GM12878 (cell line): Measurements from ENCODE around the gene BEST4. TPM values are rescaled to one million over a fixed set of nuclear protein-coding genes. Genes with fewer than 3 reads are reported as not detected.

Experiments used
- ATAC-seq: fragments of 200-7000 bp; cut with Tn5 transposase; 3 replicates; pipeline ENCODE4 v1.9.1; 2020; ENCODE audit warnings: mild to moderate bottlenecking, moderate library complexity
- BruUV-seq: library from RNA; stranded (reverse); fragments of 400-500 nt; replicated peaks from 2 replicates; lab custom pipeline; 2021; lab: Mats Ljungman, UMichigan
- CTCF ChIA-PET: fragments of 300-600 bp; sonication (Branson Sonifier 250); formaldehyde crosslinking; extraction: SDS; loops from one replicate; lab custom pipeline; 2021; ENCODE audit warnings: inconsistent platforms; lab: Yijun Ruan, JAX
- POLR2A ChIA-PET: fragments of 350-600 bp; formaldehyde crosslinking; extraction: SDS; loops from one replicate; lab custom pipeline; 2021; ENCODE audit warnings: inconsistent platforms; lab: Charles Lee
- RAD21 ChIA-PET: fragments of 300-600 bp; sonication (Branson Sonifier 250); formaldehyde crosslinking; loops from one replicate; lab custom pipeline; 2023; ENCODE audit warnings: antibody characterized with exemption; ENCODE audit not compliant: unreplicated experiment; lab: Charles Lee
- SMC1A ChIA-PET: fragments of 300-600 bp; sonication (Branson Sonifier 250); formaldehyde crosslinking; loops from one replicate; lab custom pipeline; 2023; ENCODE audit not compliant: unreplicated experiment, uncharacterized antibody; lab: Charles Lee
- DNase-seq: peaks from one replicate; pipeline ENCODE4 v3.0.0-alpha.2; 2011; ENCODE audit warnings: low read depth, low spot score
- FAIRE-seq: peaks from 3 replicates; lab custom pipeline; 2011; peaks lifted over from hg19 to GRCh38; lab: Jason Lieb, UNC
- H2AFZ ChIP-seq: 2 replicates; pipeline ENCODE4 v1.6.0; 2011; ENCODE audit warnings: low read depth, low read length, control low read depth; ENCODE audit not compliant: control insufficient read depth
- H3K27ac ChIP-seq: 2 replicates; pipeline ENCODE4 v1.5.1; 2011; ENCODE audit warnings: control low read depth; ENCODE audit not compliant: control insufficient read depth, insufficient read depth
- H3K27me3 ChIP-seq, 2 experiments: replicated peaks in 1 of 2; 2 replicates each; pipeline versions ENCODE4 v1.6.0 to v1.6.1; 2011; ENCODE audit warnings: low read length in 1 of 2; ENCODE audit not compliant: control insufficient read depth in 2 of 2, insufficient read depth in 2 of 2
- H3K36me3 ChIP-seq, 2 experiments: 2 replicates each; pipeline ENCODE4 v1.5.1; 2011; ENCODE audit warnings: low read length in 1 of 2; ENCODE audit not compliant: control insufficient read depth in 2 of 2, insufficient read depth in 2 of 2
- H3K4me1 ChIP-seq: 2 replicates; pipeline ENCODE4 v1.6.1; 2011; ENCODE audit warnings: mild to moderate bottlenecking, low read length, moderate library complexity, mixed read lengths; ENCODE audit not compliant: control insufficient read depth, insufficient read depth
- H3K4me2 ChIP-seq: 2 replicates; pipeline ENCODE4 v1.6.0; 2011; ENCODE audit warnings: control low read depth; ENCODE audit not compliant: control insufficient read depth, insufficient read depth
- H3K4me3 ChIP-seq: fragments of 200-600 bp; sonication (generic); 2 replicates; pipeline ENCODE4 v1.5.1; 2016
- H3K79me2 ChIP-seq: 2 replicates; pipeline ENCODE4 v1.6.0; 2011; ENCODE audit warnings: low read length; ENCODE audit not compliant: control insufficient read depth, insufficient read depth
- H3K9ac ChIP-seq: 2 replicates; pipeline ENCODE4 v1.8.0; 2011; ENCODE audit warnings: low read length, control low read depth, mixed read lengths; ENCODE audit not compliant: control insufficient read depth, insufficient read depth
- H3K9me3 ChIP-seq: replicated peaks from 3 replicates; pipeline ENCODE4 v1.5.1; 2011; ENCODE audit warnings: mild to moderate bottlenecking, low read length; ENCODE audit not compliant: control insufficient read depth, insufficient read depth
- H4K20me1 ChIP-seq: 2 replicates; pipeline ENCODE4 v1.6.0; 2011; ENCODE audit not compliant: control insufficient read depth, insufficient read depth
- BHLHE40 ChIP-seq, 2 experiments: fragments of 450-650 bp in 1 of 2; IDR thresholded peaks; 2 replicates each; pipeline ENCODE4 v1.6.1; 2011 to 2017; ENCODE audit warnings: low read depth in 2 of 2, borderline replicate concordance in 1 of 2, improper control_type of control experiment in 1 of 2, low read length in 1 of 2, mild to moderate bottlenecking in 1 of 2
- ESRRA ChIP-seq: IDR thresholded peaks from 2 replicates; pipeline ENCODE4 v1.6.1; 2012; ENCODE audit warnings: mild to moderate bottlenecking, low read length, improper control_type of control experiment
- NFIC ChIP-seq: IDR thresholded peaks from 2 replicates; pipeline ENCODE4 v1.6.1; 2012; ENCODE audit warnings: low read depth, mild to moderate bottlenecking, inconsistent platforms, low read length, moderate library complexity
- NR2C1 ChIP-seq: fragments of 450-650 bp; IDR thresholded peaks from 2 replicates; pipeline ENCODE4 v1.6.1; 2017; ENCODE audit warnings: antibody characterized with exemption, mild to moderate bottlenecking, moderate library complexity
- POLR2AphosphoS2 ChIP-seq: IDR thresholded peaks from 2 replicates; pipeline ENCODE4 v1.6.1; 2011; ENCODE audit warnings: low read depth, mild to moderate bottlenecking, low read length, improper control_type of control experiment, moderate library complexity
- RB1 ChIP-seq: fragments of 450-650 bp; formaldehyde crosslinking; IDR thresholded peaks from 2 replicates; pipeline ENCODE4 v1.6.1; 2017; ENCODE audit warnings: mild to moderate bottlenecking, borderline replicate concordance
- YBX1 ChIP-seq: fragments of 450-650 bp; IDR thresholded peaks from 2 replicates; pipeline ENCODE4 v1.6.1; 2016; ENCODE audit warnings: antibody characterized with exemption
- ZSCAN29 ChIP-seq: fragments of 450-650 bp; IDR thresholded peaks from 2 replicates; pipeline ENCODE4 v1.6.1; 2017; ENCODE audit warnings: mild to moderate bottlenecking, moderate library complexity
- WGBS: methylation state at CpG from one replicate; pipeline ENCODE4 v1.1.6; 2016; ENCODE audit warnings: low lambda C conversion rate; ENCODE audit not compliant: insufficient replicate concordance, insufficient coverage; ENCODE audit errors: missing lambda C conversion rate; 5-methylcytosine and 5-hydroxymethylcytosine counted together
- in situ Hi-C: fragments of 300-500 bp; cut with MboI; formaldehyde crosslinking; loops from 9 replicates; pipeline ENCODE4 v1.14.3; 2018; ENCODE audit warnings: mixed read lengths
- intact Hi-C: fragments of 100-400 bp; cut with micrococcal nuclease; formaldehyde crosslinking; loops from one replicate; pipeline ENCODE4 v1.14.2; 2022; ENCODE audit not compliant: unreplicated experiment
- polyA plus RNA-seq, 11 experiments: library from polyadenylated mRNA; depleted of rRNA in 4 of 11; unstranded in 6 of 11; stranded (reverse) in 5 of 11; fragments of >200 nt; fragmentation: Nextera tagmentation in 4 of 11; fragmentation: Illumina TruSeq in 1 of 11; extraction: Ambion mirVana in 4 of 11; extraction: Trizol in 1 of 11; gene quantifications; 1 replicate in 1 of 11; 2 replicates in 10 of 11; pipeline versions ENCODE4 v1.2.1 to v1.2.3, GENCODE V29; 2011 to 2016; ENCODE audit warnings: inconsistent platforms in 2 of 11, missing spikeins in 2 of 11, low read depth in 1 of 11
- total RNA-seq, 4 experiments: library from RNA; depleted of rRNA in 3 of 4; stranded (reverse); fragments of >200 nt in 3 of 4; fragmentation: Illumina TruSeq in 1 of 4; extraction: Trizol in 1 of 4; gene quantifications; 2 replicates each; pipeline versions ENCODE4 v1.2.1 to v1.2.3, GENCODE V29; 2013 to 2021
- TF ChIP-seq, protein P1 (sequence below): fragments of 450-650 bp; IDR thresholded peaks from 2 replicates; pipeline ENCODE4 v1.6.1; 2017; ENCODE audit warnings: mild to moderate bottlenecking, low read depth, inconsistent platforms; ENCODE audit not compliant: poor library complexity, severe bottlenecking
- TF ChIP-seq, protein P2 (sequence below): IDR thresholded peaks from 2 replicates; pipeline ENCODE4 v1.6.1; 2011; ENCODE audit warnings: borderline replicate concordance, low read depth, mild to moderate bottlenecking, moderate library complexity, mixed read lengths, low read length; ENCODE audit not compliant: insufficient read depth; ENCODE audit errors: extremely low read length
- TF ChIP-seq, protein P3 (sequence below): IDR thresholded peaks from 2 replicates; pipeline ENCODE4 v1.6.1; 2012; ENCODE audit warnings: improper control_type of control experiment, low read depth, low read length; ENCODE audit not compliant: insufficient replicate concordance
- TF ChIP-seq, protein P4 (sequence below): fragments of 450-650 bp; IDR thresholded peaks from 2 replicates; pipeline ENCODE4 v1.6.1; 2014; ENCODE audit warnings: mild to moderate bottlenecking

Gene BEST4
- total and polyA plus RNA-seq, 10 of the 15 experiments (the other 5 are each of a cell fraction or from before 2014, with no cell fraction given), result 0.06 to 1.3 (median 0.42) TPM

DNA sequence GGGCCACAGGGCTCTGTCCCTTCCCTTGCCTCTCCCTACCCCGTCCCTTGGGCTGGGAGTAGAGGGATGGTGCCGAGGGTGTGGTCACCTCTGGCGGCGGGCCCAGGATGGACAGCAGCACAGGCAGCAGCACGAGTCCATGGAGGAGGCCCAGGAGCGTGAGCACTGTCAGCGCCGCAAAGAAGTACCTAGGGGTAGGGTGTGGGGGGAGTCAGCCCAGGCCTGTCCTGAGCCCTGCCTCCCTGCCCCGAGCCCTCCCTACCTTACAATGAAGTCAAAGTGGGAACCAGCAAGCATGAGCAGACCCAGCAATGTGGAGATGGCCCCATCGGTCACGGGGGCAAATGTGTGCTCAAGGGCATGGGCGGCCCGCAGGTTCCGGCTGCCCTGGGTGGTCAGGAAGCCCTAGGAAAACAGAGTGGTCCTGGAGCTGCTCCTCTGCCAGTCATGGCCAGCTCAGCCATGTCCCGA lies 35.0 kb upstream of the BEST4 start (continued):
- TF ChIP-seq, protein P1, sequence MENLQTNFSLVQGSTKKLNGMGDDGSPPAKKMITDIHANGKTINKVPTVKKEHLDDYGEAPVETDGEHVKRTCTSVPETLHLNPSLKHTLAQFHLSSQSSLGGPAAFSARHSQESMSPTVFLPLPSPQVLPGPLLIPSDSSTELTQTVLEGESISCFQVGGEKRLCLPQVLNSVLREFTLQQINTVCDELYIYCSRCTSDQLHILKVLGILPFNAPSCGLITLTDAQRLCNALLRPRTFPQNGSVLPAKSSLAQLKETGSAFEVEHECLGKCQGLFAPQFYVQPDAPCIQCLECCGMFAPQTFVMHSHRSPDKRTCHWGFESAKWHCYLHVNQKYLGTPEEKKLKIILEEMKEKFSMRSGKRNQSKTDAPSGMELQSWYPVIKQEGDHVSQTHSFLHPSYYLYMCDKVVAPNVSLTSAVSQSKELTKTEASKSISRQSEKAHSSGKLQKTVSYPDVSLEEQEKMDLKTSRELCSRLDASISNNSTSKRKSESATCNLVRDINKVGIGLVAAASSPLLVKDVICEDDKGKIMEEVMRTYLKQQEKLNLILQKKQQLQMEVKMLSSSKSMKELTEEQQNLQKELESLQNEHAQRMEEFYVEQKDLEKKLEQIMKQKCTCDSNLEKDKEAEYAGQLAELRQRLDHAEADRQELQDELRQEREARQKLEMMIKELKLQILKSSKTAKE, result no peak
- TF ChIP-seq NFIC (no peak), RB1 (no peak), ESRRA (no peak)

DNA sequence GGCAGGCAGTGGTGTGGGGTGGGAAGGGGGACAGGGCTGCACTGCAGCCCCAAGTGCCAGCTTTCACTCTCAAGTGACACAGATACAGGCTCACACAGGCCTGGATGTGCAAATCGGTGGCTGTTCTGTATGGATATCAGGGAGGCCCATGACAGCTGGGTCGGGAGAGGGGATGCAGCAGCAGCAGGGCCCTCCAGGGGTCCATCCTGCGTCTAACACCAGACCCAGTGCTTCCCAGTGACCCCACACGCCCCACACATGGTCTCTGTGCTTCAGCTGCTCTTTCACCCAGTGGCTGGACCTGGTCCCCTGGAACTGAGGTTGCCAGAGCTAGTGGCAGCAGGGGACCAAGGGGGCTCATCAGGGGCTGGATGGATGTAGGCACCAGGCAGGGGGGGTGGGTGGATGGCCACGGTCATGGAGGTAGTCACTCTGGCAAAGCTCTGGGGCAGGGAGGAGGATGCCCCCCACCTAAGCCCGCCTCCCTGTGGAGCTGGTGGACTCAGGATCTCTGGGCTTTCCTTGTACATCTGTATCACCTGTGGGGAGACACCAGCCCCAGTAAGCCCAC lies 34.2 kb upstream of the BEST4 start:
- no peaks in the 10 kb centered on the region for H3K9me3 ChIP-seq
- no peaks in the 10 kb centered on the region for H3K36me3 ChIP-seq
- DNase-seq, result no peak
- H4K20me1 ChIP-seq, result no peaks in the 10 kb centered on the region
- no peak overlapping the region for H3K27ac ChIP-seq
- ChIA-PET RAD21 (interaction anchor here (1.1 to 2.1 kb wide), 7 partner anchors 8 to 481 kb away, joined by 3 to 10 read pairs (median 4); partner anchors contain the start of genes HECTD3, PLK3 and UROD), POLR2A (interaction anchor here (0.5 to 5.9 kb wide), 9 partner anchors 8 to 670 kb away, joined by 3 to 56 read pairs (median 5); partner anchors contain the start of genes BTBD19, HECTD3 and PLK3), CTCF (interaction anchor here (0.8 to 3.6 kb wide), 10 partner anchors 8 to 93 kb away, joined by 3 to 21 read pairs (median 4); partner anchors contain the start of gene PLK3), SMC1A (interaction anchor here (0.9 to 5.9 kb wide), 7 partner anchors 9 to 31 kb away, joined by 3 to 52 read pairs (median 5); partner anchors contain the start of genes BTBD19, DYNLT4 and PLK3)
- 38% methylated on average over 6 of the region's 6 CpGs for WGBS
- no peak overlapping the region for H3K9ac ChIP-seq
- peaks cover 4% of the 10 kb centered on the region for H3K4me1 ChIP-seq
- intact Hi-C loops, result no loop called here
- no peak for ATAC-seq
- no peak overlapping the region for H3K4me2 ChIP-seq
- no peaks in the 10 kb centered on the region; a peak in 1 of 4 replicates for H3K27me3 ChIP-seq
- H3K79me2 ChIP-seq, result no peaks in the 10 kb centered on the region
- FAIRE-seq, result no peak
- no peak overlapping the region for H3K4me3 ChIP-seq
- H2AFZ ChIP-seq, result no peak overlapping the region
- BruUV-seq, result no TSS peak
- in situ Hi-C loops, result no loop called here
- TF ChIP-seq POLR2AphosphoS2 (no peak), NR2C1 (no peak), ZSCAN29 (no peak), YBX1 (no peak), BHLHE40 (IDR thresholded peaks at IDR 0.05; ENCODE audit: borderline replicate concordance in 1 of 2, low read depth in 2 of 2, low read length in 1 of 2) (no peak)
- TF ChIP-seq, protein P2, sequence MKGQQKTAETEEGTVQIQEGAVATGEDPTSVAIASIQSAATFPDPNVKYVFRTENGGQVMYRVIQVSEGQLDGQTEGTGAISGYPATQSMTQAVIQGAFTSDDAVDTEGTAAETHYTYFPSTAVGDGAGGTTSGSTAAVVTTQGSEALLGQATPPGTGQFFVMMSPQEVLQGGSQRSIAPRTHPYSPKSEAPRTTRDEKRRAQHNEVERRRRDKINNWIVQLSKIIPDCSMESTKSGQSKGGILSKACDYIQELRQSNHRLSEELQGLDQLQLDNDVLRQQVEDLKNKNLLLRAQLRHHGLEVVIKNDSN, result no peak
- TF ChIP-seq, protein P3, sequence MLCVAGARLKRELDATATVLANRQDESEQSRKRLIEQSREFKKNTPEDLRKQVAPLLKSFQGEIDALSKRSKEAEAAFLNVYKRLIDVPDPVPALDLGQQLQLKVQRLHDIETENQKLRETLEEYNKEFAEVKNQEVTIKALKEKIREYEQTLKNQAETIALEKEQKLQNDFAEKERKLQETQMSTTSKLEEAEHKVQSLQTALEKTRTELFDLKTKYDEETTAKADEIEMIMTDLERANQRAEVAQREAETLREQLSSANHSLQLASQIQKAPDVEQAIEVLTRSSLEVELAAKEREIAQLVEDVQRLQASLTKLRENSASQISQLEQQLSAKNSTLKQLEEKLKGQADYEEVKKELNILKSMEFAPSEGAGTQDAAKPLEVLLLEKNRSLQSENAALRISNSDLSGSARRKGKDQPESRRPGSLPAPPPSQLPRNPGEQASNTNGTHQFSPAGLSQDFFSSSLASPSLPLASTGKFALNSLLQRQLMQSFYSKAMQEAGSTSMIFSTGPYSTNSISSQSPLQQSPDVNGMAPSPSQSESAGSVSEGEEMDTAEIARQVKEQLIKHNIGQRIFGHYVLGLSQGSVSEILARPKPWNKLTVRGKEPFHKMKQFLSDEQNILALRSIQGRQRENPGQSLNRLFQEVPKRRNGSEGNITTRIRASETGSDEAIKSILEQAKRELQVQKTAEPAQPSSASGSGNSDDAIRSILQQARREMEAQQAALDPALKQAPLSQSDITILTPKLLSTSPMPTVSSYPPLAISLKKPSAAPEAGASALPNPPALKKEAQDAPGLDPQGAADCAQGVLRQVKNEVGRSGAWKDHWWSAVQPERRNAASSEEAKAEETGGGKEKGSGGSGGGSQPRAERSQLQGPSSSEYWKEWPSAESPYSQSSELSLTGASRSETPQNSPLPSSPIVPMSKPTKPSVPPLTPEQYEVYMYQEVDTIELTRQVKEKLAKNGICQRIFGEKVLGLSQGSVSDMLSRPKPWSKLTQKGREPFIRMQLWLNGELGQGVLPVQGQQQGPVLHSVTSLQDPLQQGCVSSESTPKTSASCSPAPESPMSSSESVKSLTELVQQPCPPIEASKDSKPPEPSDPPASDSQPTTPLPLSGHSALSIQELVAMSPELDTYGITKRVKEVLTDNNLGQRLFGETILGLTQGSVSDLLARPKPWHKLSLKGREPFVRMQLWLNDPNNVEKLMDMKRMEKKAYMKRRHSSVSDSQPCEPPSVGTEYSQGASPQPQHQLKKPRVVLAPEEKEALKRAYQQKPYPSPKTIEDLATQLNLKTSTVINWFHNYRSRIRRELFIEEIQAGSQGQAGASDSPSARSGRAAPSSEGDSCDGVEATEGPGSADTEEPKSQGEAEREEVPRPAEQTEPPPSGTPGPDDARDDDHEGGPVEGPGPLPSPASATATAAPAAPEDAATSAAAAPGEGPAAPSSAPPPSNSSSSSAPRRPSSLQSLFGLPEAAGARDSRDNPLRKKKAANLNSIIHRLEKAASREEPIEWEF, result no peak
- TF ChIP-seq, protein P4, sequence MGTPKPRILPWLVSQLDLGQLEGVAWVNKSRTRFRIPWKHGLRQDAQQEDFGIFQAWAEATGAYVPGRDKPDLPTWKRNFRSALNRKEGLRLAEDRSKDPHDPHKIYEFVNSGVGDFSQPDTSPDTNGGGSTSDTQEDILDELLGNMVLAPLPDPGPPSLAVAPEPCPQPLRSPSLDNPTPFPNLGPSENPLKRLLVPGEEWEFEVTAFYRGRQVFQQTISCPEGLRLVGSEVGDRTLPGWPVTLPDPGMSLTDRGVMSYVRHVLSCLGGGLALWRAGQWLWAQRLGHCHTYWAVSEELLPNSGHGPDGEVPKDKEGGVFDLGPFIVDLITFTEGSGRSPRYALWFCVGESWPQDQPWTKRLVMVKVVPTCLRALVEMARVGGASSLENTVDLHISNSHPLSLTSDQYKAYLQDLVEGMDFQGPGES, result no peak
